ENCODE results near the gene CLIP3.
"Not testable (repeated sequence)": the region's sequence is repeated elsewhere in the genome, so short reads cannot be mapped to it uniquely, and the experiment has no call there.

CLIP3 gene

GRCh38 chr19:36047835-36048234, 15.2 kb upstream of the CLIP3 start:
- ATAC-seq (no peak), DNase-seq (no peak)

GRCh38 chr19:36046443-36047050, 13.9 kb upstream of the CLIP3 start:
- DNase-seq: no peak
- no peak for ATAC-seq

- ATAC-seq: no peak
- no peak for DNase-seq
These were observed 11.3 kb upstream of the CLIP3 start for GRCh38 chr19:36043952-36044351.

- no peak for ATAC-seq
- DNase-seq: no peak
These were observed 9.2 kb upstream of the CLIP3 start for GRCh38 chr19:36041831-36042230.

DNA sequence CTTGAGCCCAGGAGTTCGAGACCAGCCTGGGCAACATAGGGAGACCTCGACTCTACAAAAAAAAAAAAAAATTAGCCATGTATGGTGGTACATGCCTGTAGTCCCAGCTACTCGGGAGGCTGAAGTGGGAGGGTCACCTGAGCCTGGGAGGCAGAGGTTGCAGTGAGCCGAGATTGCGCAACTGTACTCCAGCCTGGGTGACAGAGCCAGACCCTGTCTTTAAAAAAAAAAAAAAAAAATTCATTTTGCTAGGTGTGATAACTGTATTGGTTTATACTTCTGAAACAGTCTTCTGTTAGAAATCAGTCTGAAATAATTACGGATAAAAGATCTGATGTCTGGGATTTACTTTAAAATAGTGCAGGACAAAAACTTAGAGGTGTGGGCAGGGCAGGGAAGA, 8.4 kb upstream of the CLIP3 start:
- not testable (repeated sequence) for ATAC-seq, DNase-seq

- DNase-seq: no peak
- no peak for ATAC-seq
These were observed 7.8 kb upstream of the CLIP3 start for GRCh38 chr19:36040495-36040894.

DNA sequence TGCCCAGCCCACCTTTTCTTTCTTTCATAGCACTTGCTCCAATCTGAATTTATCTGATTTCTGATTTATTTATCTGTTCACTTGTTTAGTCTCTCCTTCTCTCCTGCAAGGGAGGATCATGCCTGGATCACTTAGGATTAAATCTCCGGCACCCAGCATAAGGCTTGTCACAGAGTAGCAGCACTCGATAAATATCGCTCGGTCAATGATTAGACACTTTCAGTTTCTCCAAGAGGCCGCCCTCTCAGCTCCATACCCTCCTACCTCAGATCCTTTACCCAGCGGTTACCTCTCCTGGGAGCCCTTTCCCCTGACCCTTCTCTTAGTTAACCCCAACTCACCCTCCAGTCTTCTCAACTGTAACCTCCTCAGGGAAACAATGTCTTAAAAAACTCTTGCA, 1.4 kb downstream of the CLIP3 start:
- ATAC-seq: no peak
- no peak for DNase-seq

GRCh38 chr19:36030264-36031148, 2.2 kb downstream of the CLIP3 start:
- no peak for DNase-seq
- no peak for ATAC-seq

- DNase-seq (no peak), ATAC-seq (no peak)
These were observed 4.2 kb downstream of the CLIP3 start for GRCh38 chr19:36028313-36029041.

DNA sequence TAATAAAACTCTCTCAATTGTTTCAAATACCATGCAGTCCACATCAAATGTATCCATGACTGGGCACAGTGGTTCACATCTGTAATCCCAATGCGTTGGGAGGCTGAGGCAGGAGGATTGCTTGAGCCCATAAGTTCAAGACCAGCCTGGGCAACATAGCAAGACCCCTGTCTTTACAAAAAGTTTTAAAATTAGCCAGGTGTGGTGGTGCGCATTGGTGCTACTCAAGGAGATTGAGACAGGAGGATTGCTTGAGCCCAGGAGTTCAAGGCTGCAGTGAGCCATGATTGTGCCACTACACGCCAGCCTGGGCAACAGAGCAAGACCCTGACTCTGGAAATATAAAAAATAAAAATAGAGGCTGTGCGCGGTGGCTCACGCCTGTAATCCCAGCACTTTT, 5.0 kb downstream of the CLIP3 start:
- ATAC-seq (no peak), DNase-seq (no peak)

DNA sequence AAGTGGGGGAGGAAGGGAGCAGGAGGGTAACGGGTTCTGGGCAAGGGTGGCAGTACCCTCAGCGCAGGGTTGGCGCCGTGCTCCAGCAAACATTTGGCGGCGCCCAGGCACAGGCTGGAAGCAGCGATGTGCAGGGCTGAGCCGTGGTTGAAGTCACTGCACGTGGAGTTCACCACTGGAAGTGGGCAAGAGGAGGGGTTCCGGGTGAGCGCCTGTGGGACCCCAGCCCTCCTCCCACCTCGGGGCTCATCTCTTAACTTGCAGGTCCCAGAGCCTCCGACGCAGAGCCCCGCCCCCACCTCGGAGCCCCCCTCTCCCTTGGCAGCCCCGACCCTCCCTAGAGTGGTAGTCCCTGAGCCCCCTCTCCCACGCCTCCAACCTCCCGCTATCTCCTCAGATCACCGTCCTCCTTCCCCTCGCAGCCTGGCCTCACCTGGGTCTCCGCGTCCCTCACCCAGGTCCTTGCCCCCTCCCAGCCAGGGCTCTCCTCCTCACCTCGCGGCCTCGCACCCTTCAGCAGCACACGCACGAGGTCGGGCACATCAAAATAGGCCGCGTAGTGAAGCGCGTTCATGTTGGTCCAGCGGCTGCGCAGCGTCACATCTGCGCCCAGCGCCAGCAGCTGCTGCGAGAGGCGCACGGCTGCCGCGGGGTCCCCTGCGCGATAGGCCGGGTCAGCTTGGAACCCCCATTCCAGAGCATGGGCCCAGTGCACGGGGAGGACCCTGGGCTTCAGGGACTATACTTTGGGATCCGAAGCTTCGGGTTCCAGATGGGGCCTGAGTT, 6.4 kb downstream of the CLIP3 start:
- DNase-seq (no peak), ATAC-seq (no peak)

DNA sequence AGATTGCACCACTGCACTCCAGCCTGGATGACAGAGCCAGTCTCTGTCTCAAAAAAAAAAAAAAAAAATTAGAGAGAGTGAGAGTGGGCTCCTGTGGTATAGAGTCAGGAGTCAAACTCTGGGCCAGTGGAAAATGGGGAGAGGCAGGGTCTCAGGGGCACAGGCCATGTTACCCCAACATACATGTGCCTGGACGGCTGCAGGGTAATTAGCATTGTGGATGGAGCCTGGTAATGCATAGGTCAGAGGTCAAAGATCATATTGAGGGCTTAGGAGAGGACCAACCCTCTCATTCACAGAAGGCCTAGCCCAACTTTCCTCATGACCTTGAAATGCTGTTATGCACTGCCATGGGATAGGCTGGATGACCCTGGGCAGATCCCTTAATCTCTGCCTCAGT, 7.1 kb downstream of the CLIP3 start:
- DNase-seq (no peak), ATAC-seq (no peak)

DNA sequence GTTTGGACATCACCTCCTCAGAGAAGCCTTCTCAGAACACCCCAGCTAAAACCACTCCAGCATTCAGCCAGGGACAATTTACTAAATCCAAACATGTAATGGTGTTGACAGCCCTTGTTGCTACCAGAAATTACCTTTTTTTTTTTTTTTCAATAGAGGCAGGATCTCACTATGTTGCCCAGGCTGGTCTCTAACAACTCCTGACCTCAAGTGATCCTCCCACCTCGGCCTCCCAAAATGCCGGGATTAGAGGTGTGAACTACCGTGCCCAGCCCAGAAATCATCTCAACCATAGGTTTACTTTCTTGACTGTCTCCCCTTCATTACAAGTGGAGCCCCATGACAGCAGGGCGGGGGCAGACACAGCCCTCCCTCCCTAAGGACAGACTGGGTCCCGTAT, 9.2 kb downstream of the CLIP3 start:
- ATAC-seq (no peak), DNase-seq (no peak)

- DNase-seq: no peak
- ATAC-seq: no peak
These were observed 13.5 kb downstream of the CLIP3 start for GRCh38 chr19:36019061-36019670.

- DNase-seq (peak; percentile 100), ATAC-seq (peak; percentile 99)
These were observed 18.4 kb downstream of the CLIP3 start, which contains the start of gene ALKBH6 for GRCh38 chr19:36014012-36014924. Gene ALKBH6, minus strand, starts transcription at chr19:36014213. Its CDS starts 816 bp downstream, at chr19:36013397.

DNA sequence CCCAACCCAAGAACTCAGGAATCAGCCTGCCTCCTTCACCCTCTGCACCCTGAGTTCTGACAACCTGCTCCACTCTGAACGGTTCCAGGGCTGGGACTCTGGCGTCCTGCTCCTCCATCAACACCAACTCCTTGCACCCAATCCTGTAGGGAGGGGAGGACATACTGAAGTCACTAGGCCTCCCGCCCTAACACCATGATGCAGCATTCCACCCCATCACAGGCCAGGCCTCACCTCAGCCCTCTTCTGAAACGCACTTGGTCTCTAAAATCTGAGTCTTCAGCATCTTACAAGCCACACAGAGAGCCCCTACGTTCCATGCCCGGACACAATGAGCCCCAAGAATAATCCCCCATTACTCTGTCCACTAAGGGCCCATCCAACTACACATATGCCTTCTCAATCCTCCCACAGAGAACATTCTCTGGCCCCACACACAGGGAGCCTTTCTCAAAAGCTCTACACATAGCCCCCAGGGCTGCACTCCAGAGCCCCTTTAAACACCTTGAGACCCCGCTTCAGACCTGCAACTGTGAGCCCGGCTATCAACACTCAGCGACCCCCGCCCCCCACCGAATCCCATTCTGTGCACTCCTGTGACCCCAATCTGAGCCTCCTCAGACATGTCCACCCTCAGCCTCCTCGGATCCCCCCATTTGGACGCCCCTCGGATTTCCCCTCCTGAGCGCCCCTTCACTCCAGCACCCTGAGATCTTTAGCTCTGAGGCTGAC, 19.2 kb downstream of the CLIP3 start:
- no peak for DNase-seq
- no peak for ATAC-seq

GRCh38 chr19:36010402-36010801, 22.3 kb downstream of the CLIP3 start:
- ATAC-seq (no peak), DNase-seq (no peak)

- ATAC-seq (no peak), DNase-seq (no peak)
These were observed 22.9 kb downstream of the CLIP3 start for GRCh38 chr19:36009633-36010379.

- peak; percentile 68 for DNase-seq
- no peak for ATAC-seq
These were observed 23.5 kb downstream of the CLIP3 start for GRCh38 chr19:36009220-36009619.

Data from stimulated activated naive CD8-positive, alpha-beta T cell treated with anti-CD3 and anti-CD28 coated beads, Interleukin-15, Interleukin-2, amounts not matched to agents 100 U/mL and 50 U/mL, for 24 hours (primary cell).